GM19397 (cell line): ENCODE measurements around the gene JAKMIP1.

Source experiments
- ATAC-seq: cut with Tn5 transposase; IDR thresholded peaks from one replicate; pipeline ENCODE4 v1.9.1; 2021; ENCODE audit warnings: mild to moderate bottlenecking, moderate library complexity; ENCODE audit not compliant: unreplicated experiment

JAKMIP1 gene

GRCh38 chr4:5976431-5976830, 223.9 kb downstream of the JAKMIP1 start:
- ATAC-seq = no peak
